ENCODE measurements around the gene TNNT1. TPM values are rescaled to one million over a fixed set of nuclear protein-coding genes. Genes with fewer than 3 reads are reported as not detected.
A peak's percentile ranks its signal among the peaks of the same experiment; 100 is the strongest.

TNNT1 gene
- total RNA-seq, 4 donors from 2014 or later = 1.6 to 4.1 TPM; not detected in 2

GRCh38 chr19:55175117-55175867 lies 26.3 kb upstream of the TNNT1 start:
- no peaks in the 10 kb centered on the region for H3K36me3 ChIP-seq
- no peaks in the 10 kb centered on the region for H3K9me3 ChIP-seq
- TF ChIP-seq CTCF (IDR thresholded peaks at IDR 0.05) (no peak), POLR2A (IDR thresholded peaks at IDR 0.05) (no peak), POLR2AphosphoS5 (IDR thresholded peaks at IDR 0.05) (no peak)
- H3K4me1 ChIP-seq = peaks cover 18 to 28% (median 25%) of the 10 kb centered on the region in 4 donors
- no peak for DNase-seq
- no peak overlapping the region for H3K27ac ChIP-seq
- 80% methylated on average over 43 of the region's 43 CpGs; no CpG with 5 or more reads in 1 of the 2 donors for WGBS, 2 donors (ENCODE audit: low coverage in 1 of 2)
- no peak overlapping the region for H3K4me3 ChIP-seq
- intact Hi-C loops (cut with DNase I; ENCODE audit: low total_unique reads) = no loop called here
- peaks cover 100% of the 10 kb centered on the region for H3K27me3 ChIP-seq
- in situ Hi-C loops (cut with MboI; ENCODE audit: low pct_ligation_motif_present in 1 of 4, low pct_unique_long_range_greater_than_20kb in 1 of 4, low sequenced_read_pairs in 3 of 4) = no loop called here

GRCh38 chr19:55174425-55175116 lies 25.6 kb upstream of the TNNT1 start:
- H3K4me1 ChIP-seq = peaks cover 14 to 21% (median 18%) of the 10 kb centered on the region in 4 donors
- peaks cover 100% of the 10 kb centered on the region for H3K27me3 ChIP-seq
- DNase-seq = no peak
- in situ Hi-C loops (cut with MboI; ENCODE audit: low pct_ligation_motif_present in 1 of 4, low pct_unique_long_range_greater_than_20kb in 1 of 4, low sequenced_read_pairs in 3 of 4) (no loop called here), intact Hi-C loops (cut with DNase I; ENCODE audit: low total_unique reads) (no loop called here)
- no peak for TF ChIP-seq EP300 (IDR thresholded peaks at IDR 0.05; ENCODE audit: low read depth)
- TF ChIP-seq POLR2A (IDR thresholded peaks at IDR 0.05) = no peak
- TF ChIP-seq POLR2AphosphoS5 (IDR thresholded peaks at IDR 0.05) = no peak
- no peak for TF ChIP-seq CTCF (IDR thresholded peaks at IDR 0.05)
- no peak overlapping the region for H3K27ac ChIP-seq
- 68% methylated on average over 19 of the region's 21 CpGs; no CpG with 5 or more reads in 1 of the 2 donors for WGBS, 2 donors (ENCODE audit: low coverage in 1 of 2)
- H3K36me3 ChIP-seq = no peaks in the 10 kb centered on the region
- no peak overlapping the region for H3K4me3 ChIP-seq
- H3K9me3 ChIP-seq = no peaks in the 10 kb centered on the region

- TF ChIP-seq POLR2AphosphoS5 (IDR thresholded peaks at IDR 0.05) (no peak), EP300 (IDR thresholded peaks at IDR 0.05; ENCODE audit: low read depth) (no peak), POLR2A (IDR thresholded peaks at IDR 0.05) (no peak), CTCF (IDR thresholded peaks at IDR 0.05) (no peak)
- no peaks in the 10 kb centered on the region for H3K36me3 ChIP-seq
- 2% methylated on average over 32 of the region's 37 CpGs; no CpG with 5 or more reads in 1 of the 2 donors for WGBS, 2 donors (ENCODE audit: low coverage in 1 of 2)
- no peak overlapping the region for H3K27ac ChIP-seq
- H3K9me3 ChIP-seq = no peaks in the 10 kb centered on the region
- H3K27me3 ChIP-seq = peaks cover 100% of the 10 kb centered on the region
- peak overlapping the region in 2 of 4 donors; percentile 23 to 29 for H3K4me3 ChIP-seq
- intact Hi-C loops (cut with DNase I; ENCODE audit: low total_unique reads) (no loop called here), in situ Hi-C loops (cut with MboI; ENCODE audit: low pct_ligation_motif_present in 1 of 4, low pct_unique_long_range_greater_than_20kb in 1 of 4, low sequenced_read_pairs in 3 of 4) (no loop called here)
- H3K4me1 ChIP-seq = peaks cover 7 to 14% (median 11%) of the 10 kb centered on the region in 4 donors
- DNase-seq = peak; percentile 61
Measured at GRCh38 chr19:55173714-55174409, 24.9 kb upstream of the TNNT1 start.

- WGBS, 2 donors (ENCODE audit: low coverage in 1 of 2) = 4 to 13% methylated on average over 6 to 17 of the region's 32 CpGs
- Histone ChIP-seq H3K36me3 (no peaks in the 10 kb centered on the region), H3K4me3 (peak overlapping the region in 2 of 4 donors; percentile 23 to 29), H3K4me1 (peaks cover 7 to 12% (median 11%) of the 10 kb centered on the region in 4 donors), H3K27ac (no peak overlapping the region), H3K27me3 (peaks cover 100% of the 10 kb centered on the region), H3K9me3 (no peaks in the 10 kb centered on the region)
- in situ Hi-C loops (cut with MboI; ENCODE audit: low pct_ligation_motif_present in 1 of 4, low pct_unique_long_range_greater_than_20kb in 1 of 4, low sequenced_read_pairs in 3 of 4) (no loop called here), intact Hi-C loops (cut with DNase I; ENCODE audit: low total_unique reads) (no loop called here)
- DNase-seq = no peak
- no peak for TF ChIP-seq EP300 (IDR thresholded peaks at IDR 0.05; ENCODE audit: low read depth)
- TF ChIP-seq POLR2A (IDR thresholded peaks at IDR 0.05) = no peak
- TF ChIP-seq POLR2AphosphoS5 (IDR thresholded peaks at IDR 0.05) = no peak
- TF ChIP-seq CTCF (IDR thresholded peaks at IDR 0.05) = no peak
Measured at GRCh38 chr19:55173186-55173713, 24.2 kb upstream of the TNNT1 start.

All from transverse colon (tissue), 4 donors.